ENCODE measurements around the gene SH3BGRL2. TPM values are rescaled to one million over a fixed set of nuclear protein-coding genes. Genes with fewer than 3 reads are reported as not detected.
A peak's percentile ranks its signal among the peaks of the same experiment; 100 is the strongest.

The SH3BGRL2 gene
- total RNA-seq, 2 experiments from 2014 or later: 0.62 to 0.76 TPM

GRCh38 chr6:79711167-79711566, 80.0 kb downstream of the SH3BGRL2 start:
- CTCF ChIA-PET: interaction anchor here (0.7 kb wide), 1 partner anchor 11 kb away, joined by 3 read pairs; no protein-coding TSS in a partner anchor
- Mint-ChIP-seq H3K36me3 (ENCODE audit: low read depth) (no peaks in the 10 kb centered on the region), H3K4me3 (no peak overlapping the region), H3K9me3 (no peaks in the 10 kb centered on the region), H3K27ac (no peak overlapping the region), H3K27me3 (ENCODE audit: low read depth) (peaks cover 6% of the 10 kb centered on the region), H3K4me1 (ENCODE audit: low read depth) (no peaks in the 10 kb centered on the region)
- intact Hi-C loops (cut with micrococcal nuclease): loop anchor here (5.0 to 10.0 kb wide), 2 partner anchors 244 to 1966 kb away; no protein-coding TSS in a partner anchor
- no peak for DNase-seq

GRCh38 chr6:79712144-79712543, 81.0 kb downstream of the SH3BGRL2 start:
- DNase-seq: no peak
- no peak overlapping the region for H3K27ac Mint-ChIP-seq
- no peak overlapping the region for H3K4me3 Mint-ChIP-seq
- intact Hi-C loops (cut with micrococcal nuclease): loop anchor here (2.0 to 10.0 kb wide), 3 partner anchors 67 to 1967 kb away; no protein-coding TSS in a partner anchor
- H3K4me1 Mint-ChIP-seq (ENCODE audit: low read depth): no peaks in the 10 kb centered on the region
- H3K36me3 Mint-ChIP-seq (ENCODE audit: low read depth): no peaks in the 10 kb centered on the region
- CTCF ChIA-PET: no interaction called here
- H3K27me3 Mint-ChIP-seq (ENCODE audit: low read depth): peaks cover 7% of the 10 kb centered on the region
- no peaks in the 10 kb centered on the region for H3K9me3 Mint-ChIP-seq

GRCh38 chr6:79712616-79713135, 81.5 kb downstream of the SH3BGRL2 start:
- Mint-ChIP-seq H3K27ac (no peak overlapping the region), H3K4me1 (ENCODE audit: low read depth) (no peaks in the 10 kb centered on the region), H3K9me3 (no peaks in the 10 kb centered on the region), H3K36me3 (ENCODE audit: low read depth) (no peaks in the 10 kb centered on the region), H3K4me3 (no peak overlapping the region), H3K27me3 (ENCODE audit: low read depth) (peaks cover 7% of the 10 kb centered on the region)
- intact Hi-C loops (cut with micrococcal nuclease): loop anchor here (1.0 to 10.0 kb wide), 4 partner anchors 68 to 1968 kb away; no protein-coding TSS in a partner anchor
- no peak for DNase-seq
- CTCF ChIA-PET: no interaction called here

- no peak overlapping the region for H3K4me3 Mint-ChIP-seq
- peaks cover 7% of the 10 kb centered on the region for H3K27me3 Mint-ChIP-seq (ENCODE audit: low read depth)
- H3K27ac Mint-ChIP-seq: no peak overlapping the region
- peak; percentile 67 for DNase-seq
- intact Hi-C loops (cut with micrococcal nuclease): loop anchor here (1.0 to 10.0 kb wide), 4 partner anchors 69 to 1969 kb away; no protein-coding TSS in a partner anchor
- H3K9me3 Mint-ChIP-seq: no peaks in the 10 kb centered on the region
- H3K4me1 Mint-ChIP-seq (ENCODE audit: low read depth): no peaks in the 10 kb centered on the region
- no peaks in the 10 kb centered on the region for H3K36me3 Mint-ChIP-seq (ENCODE audit: low read depth)
- CTCF ChIA-PET: interaction anchor here (0.7 to 2.6 kb wide), 5 partner anchors 9 to 143 kb away, joined by 3 to 8 read pairs (median 4); no protein-coding TSS in a partner anchor
Observed at GRCh38 chr6:79713701-79714322, 82.7 kb downstream of the SH3BGRL2 start.

GRCh38 chr6:79717989-79718388, 86.9 kb downstream of the SH3BGRL2 start:
- CTCF ChIA-PET: interaction anchor here (0.8 to 0.9 kb wide), 2 partner anchors 31 to 150 kb away, joined by 3 read pairs; no protein-coding TSS in a partner anchor
- DNase-seq: no peak
- intact Hi-C loops (cut with micrococcal nuclease): loop anchor here (5.0 to 10.0 kb wide), 2 partner anchors 149 to 1973 kb away; no protein-coding TSS in a partner anchor

GRCh38 chr6:79718509-79719247, 87.5 kb downstream of the SH3BGRL2 start:
- no peak overlapping the region for H3K4me3 Mint-ChIP-seq
- H3K27me3 Mint-ChIP-seq (ENCODE audit: low read depth): peaks cover 7% of the 10 kb centered on the region
- intact Hi-C loops (cut with micrococcal nuclease): loop anchor here (5.0 to 10.0 kb wide), 2 partner anchors 149 to 1974 kb away; no protein-coding TSS in a partner anchor
- no peaks in the 10 kb centered on the region for H3K4me1 Mint-ChIP-seq (ENCODE audit: low read depth)
- CTCF ChIA-PET: interaction anchor here (0.8 to 0.9 kb wide), 2 partner anchors 15 to 31 kb away, joined by 3 read pairs; no protein-coding TSS in a partner anchor
- DNase-seq: no peak
- H3K9me3 Mint-ChIP-seq: no peaks in the 10 kb centered on the region
- no peaks in the 10 kb centered on the region for H3K36me3 Mint-ChIP-seq (ENCODE audit: low read depth)
- H3K27ac Mint-ChIP-seq: no peak overlapping the region

More at GRCh38 chr6:79717989-79718388, 86.9 kb downstream of the SH3BGRL2 start:
- Mint-ChIP-seq H3K36me3 (ENCODE audit: low read depth) (no peaks in the 10 kb centered on the region), H3K4me1 (ENCODE audit: low read depth) (no peaks in the 10 kb centered on the region), H3K27ac (no peak overlapping the region), H3K27me3 (ENCODE audit: low read depth) (peaks cover 7% of the 10 kb centered on the region), H3K9me3 (no peaks in the 10 kb centered on the region), H3K4me3 (no peak overlapping the region)

GRCh38 chr6:79719248-79719960, 88.3 kb downstream of the SH3BGRL2 start:
- H3K4me1 Mint-ChIP-seq (ENCODE audit: low read depth): no peaks in the 10 kb centered on the region
- intact Hi-C loops (cut with micrococcal nuclease): loop anchor here (5.0 to 10.0 kb wide), 2 partner anchors 148 to 1975 kb away; no protein-coding TSS in a partner anchor
- CTCF ChIA-PET: interaction anchor here (0.8 kb wide), 1 partner anchor 15 kb away, joined by 3 read pairs; no protein-coding TSS in a partner anchor
- no peaks in the 10 kb centered on the region for H3K36me3 Mint-ChIP-seq (ENCODE audit: low read depth)
- DNase-seq: no peak
- no peak overlapping the region for H3K27ac Mint-ChIP-seq
- H3K27me3 Mint-ChIP-seq (ENCODE audit: low read depth): peaks cover 8% of the 10 kb centered on the region
- no peak overlapping the region for H3K4me3 Mint-ChIP-seq
- no peaks in the 10 kb centered on the region for H3K9me3 Mint-ChIP-seq

GRCh38 chr6:79724816-79725215, 93.7 kb downstream of the SH3BGRL2 start:
- CTCF ChIA-PET: no interaction called here
- intact Hi-C loops (cut with micrococcal nuclease): no loop called here
- H3K4me1 Mint-ChIP-seq (ENCODE audit: low read depth): no peaks in the 10 kb centered on the region
- H3K27ac Mint-ChIP-seq: no peak overlapping the region
- peaks cover 13% of the 10 kb centered on the region for H3K27me3 Mint-ChIP-seq (ENCODE audit: low read depth)
- no peak overlapping the region for H3K4me3 Mint-ChIP-seq
- no peaks in the 10 kb centered on the region for H3K9me3 Mint-ChIP-seq
- DNase-seq: no peak
- H3K36me3 Mint-ChIP-seq (ENCODE audit: low read depth): no peaks in the 10 kb centered on the region

GRCh38 chr6:79731471-79731870, 100.3 kb downstream of the SH3BGRL2 start:
- Mint-ChIP-seq H3K9me3 (no peaks in the 10 kb centered on the region), H3K4me3 (no peak overlapping the region)
- CTCF ChIA-PET: interaction anchor here (0.9 kb wide), 1 partner anchor 17 kb away, joined by 3 read pairs; no protein-coding TSS in a partner anchor

GRCh38 chr6:79733388-79733787, 102.3 kb downstream of the SH3BGRL2 start:
- no peaks in the 10 kb centered on the region for H3K36me3 Mint-ChIP-seq (ENCODE audit: low read depth)
- no peak overlapping the region for H3K4me3 Mint-ChIP-seq
- peaks cover 10% of the 10 kb centered on the region for H3K27me3 Mint-ChIP-seq (ENCODE audit: low read depth)
- H3K4me1 Mint-ChIP-seq (ENCODE audit: low read depth): no peaks in the 10 kb centered on the region
- H3K27ac Mint-ChIP-seq: no peak overlapping the region
- no peaks in the 10 kb centered on the region for H3K9me3 Mint-ChIP-seq
- intact Hi-C loops (cut with micrococcal nuclease): no loop called here
- CTCF ChIA-PET: interaction anchor here (1.0 to 1.3 kb wide), 2 partner anchors 15 to 137 kb away, joined by 3 read pairs; no protein-coding TSS in a partner anchor
- DNase-seq: no peak

More at GRCh38 chr6:79731471-79731870, 100.3 kb downstream of the SH3BGRL2 start:
- Mint-ChIP-seq H3K36me3 (ENCODE audit: low read depth) (no peaks in the 10 kb centered on the region), H3K27ac (no peak overlapping the region), H3K27me3 (ENCODE audit: low read depth) (peaks cover 13% of the 10 kb centered on the region), H3K4me1 (ENCODE audit: low read depth) (no peaks in the 10 kb centered on the region)
- no peak for DNase-seq
- intact Hi-C loops (cut with micrococcal nuclease): no loop called here

GRCh38 chr6:79734374-79734773, 103.2 kb downstream of the SH3BGRL2 start:
- no peak overlapping the region for H3K4me3 Mint-ChIP-seq
- CTCF ChIA-PET: interaction anchor here (0.7 to 1.3 kb wide), 2 partner anchors 16 to 88 kb away, joined by 3 read pairs; no protein-coding TSS in a partner anchor
- intact Hi-C loops (cut with micrococcal nuclease): no loop called here
- DNase-seq: no peak
- no peaks in the 10 kb centered on the region for H3K9me3 Mint-ChIP-seq
- H3K27me3 Mint-ChIP-seq (ENCODE audit: low read depth): peaks cover 10% of the 10 kb centered on the region
- H3K4me1 Mint-ChIP-seq (ENCODE audit: low read depth): no peaks in the 10 kb centered on the region
- no peak overlapping the region for H3K27ac Mint-ChIP-seq
- no peaks in the 10 kb centered on the region for H3K36me3 Mint-ChIP-seq (ENCODE audit: low read depth)
